ENCODE results near the gene GAS7.

- TF ChIP-seq ZFP3 (CRISPR knock-in tag; IDR thresholded peaks at IDR 0.05) (no peak), CSDC2 (CRISPR knock-in tag; IDR thresholded peaks at IDR 0.05) (no peak), RARB (CRISPR knock-in tag; IDR thresholded peaks at IDR 0.05) (no peak), ZFP30 (CRISPR knock-in tag; IDR thresholded peaks at IDR 0.05) (no peak)
These were observed 109.1 kb downstream of the GAS7 start for GRCh38 chr17:10089196-10089804.
